ENCODE data around the gene CCDC142. TPM values are rescaled to one million over a fixed set of nuclear protein-coding genes. Genes with fewer than 3 reads are reported as not detected.
A peak's percentile ranks its signal among the peaks of the same experiment; 100 is the strongest.

The CCDC142 gene
- total RNA-seq, 5 donors from 2014 or later (not counting 1 experiment from before 2014, with no cell fraction given), result 16.1 to 59.3 (median 56.7) TPM

DNA sequence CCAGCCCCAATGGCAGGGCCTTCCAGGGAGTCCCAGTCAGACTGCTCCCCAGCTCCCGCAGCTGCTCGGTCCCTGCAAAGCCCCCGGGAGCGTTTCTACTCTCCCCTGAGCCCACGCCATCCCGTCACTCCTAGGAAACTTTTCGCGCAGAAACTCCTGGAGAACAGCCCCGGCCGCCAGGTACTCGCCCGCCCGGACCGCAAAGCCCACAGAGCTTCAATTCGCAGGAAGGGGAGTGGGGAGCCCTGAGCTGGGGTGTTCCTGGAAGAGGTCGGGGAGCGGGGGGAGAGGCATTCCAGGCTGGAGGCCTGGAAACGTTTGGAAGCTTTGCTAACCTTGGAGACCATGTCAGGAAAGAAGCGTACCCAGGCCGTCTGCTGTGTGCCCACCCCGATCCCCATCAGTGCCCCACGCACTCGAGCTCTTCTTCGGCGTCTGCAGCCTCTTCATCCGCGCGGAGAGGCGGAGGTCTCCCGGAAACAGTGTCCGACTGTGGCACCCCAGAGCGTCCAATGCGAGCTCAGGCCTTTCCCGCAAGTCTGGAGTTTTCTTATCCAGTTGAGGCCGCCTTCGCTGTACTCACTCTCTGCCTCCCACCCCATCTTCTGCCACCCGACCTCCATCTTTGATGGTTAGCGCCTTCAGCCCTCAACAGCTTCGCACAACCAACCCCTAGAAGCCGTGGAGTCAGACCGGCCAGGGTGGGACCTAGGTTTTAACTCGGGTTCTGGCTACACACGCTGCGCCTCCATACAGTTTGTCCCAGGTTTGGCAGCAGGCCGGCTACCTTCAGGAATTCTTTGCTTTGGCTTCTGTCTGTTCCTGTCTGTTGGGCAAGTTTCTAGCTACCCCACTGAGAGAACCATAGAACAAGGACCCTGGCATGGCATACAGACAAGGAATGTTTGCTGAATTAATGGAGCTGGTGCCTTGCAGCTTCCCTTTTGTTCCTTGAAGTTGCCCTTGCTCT lies 21.0 kb upstream of the CCDC142 start:
- H3K9me3 Mint-ChIP-seq, result no peaks in the 10 kb centered on the region
- peak overlapping the region; percentile 34 to 52 for H3K27ac Mint-ChIP-seq
- Histone ChIP-seq H3K36me3 (ENCODE audit: control insufficient read depth in 2 of 2, extremely low read depth in 1 of 2, insufficient read depth in 1 of 2, low read length in 1 of 2) (peaks cover 9 to 15% of the 10 kb centered on the region in 2 donors), H3K27me3 (replicated peaks in 1 of 2; ENCODE audit: control insufficient read depth in 2 of 2, extremely low read depth in 1 of 2, insufficient read depth in 2 of 2, low read length in 1 of 2) (peaks cover 21 to 79% of the 10 kb centered on the region in 2 experiments), H3K4me3 (ENCODE audit: control insufficient read depth in 1 of 2, extremely low read depth in 1 of 2, low read length in 1 of 2) (peak overlapping the region; percentile 45 to 67), H3K4me1 (ENCODE audit: control insufficient read depth in 1 of 2, extremely low read depth in 1 of 2, insufficient read depth in 2 of 2, low read length in 2 of 2) (peaks cover 11 to 66% of the 10 kb centered on the region in 2 experiments), H3K27ac (ENCODE audit: low read length) (no peak overlapping the region), H3K9me3 (no peaks in the 10 kb centered on the region)
- peaks cover 47 to 68% of the 10 kb centered on the region in 2 donors for H3K27me3 Mint-ChIP-seq
- no peak for ATAC-seq (replicated peaks in 1 of 4)
- H3K4me3 Mint-ChIP-seq, result peak overlapping the region; percentile 67 to 70 (median 68)
- H3K4me1 Mint-ChIP-seq, result peaks cover 51 to 75% (median 63%) of the 10 kb centered on the region in 3 donors
- no peak for DNase-seq
- H3K36me3 Mint-ChIP-seq, result peaks cover 29% of the 10 kb centered on the region
- POLR2A ChIA-PET, result interaction anchor here in 1 of 2 donors (0.5 kb wide), 2 partner anchors 30 to 336 kb away, joined by 7 to 8 read pairs; no protein-coding TSS in a partner anchor
- CTCF ChIA-PET, result interaction anchor here (0.5 to 1.2 kb wide), 2 partner anchors 28 to 45 kb away, joined by 3 to 4 read pairs; partner anchors contain the start of gene WBP1 (in 1 of the 2)
- 84% methylated on average over 30 of the region's 45 CpGs for WGBS (ENCODE audit: insufficient coverage)

GRCh38 chr2:74502720-74503505 lies 20.1 kb upstream of the CCDC142 start:
- H3K4me1 ChIP-seq (ENCODE audit: control insufficient read depth in 1 of 2, extremely low read depth in 1 of 2, insufficient read depth in 2 of 2, low read length in 2 of 2), result peaks cover 13 to 68% of the 10 kb centered on the region in 2 experiments

DNA sequence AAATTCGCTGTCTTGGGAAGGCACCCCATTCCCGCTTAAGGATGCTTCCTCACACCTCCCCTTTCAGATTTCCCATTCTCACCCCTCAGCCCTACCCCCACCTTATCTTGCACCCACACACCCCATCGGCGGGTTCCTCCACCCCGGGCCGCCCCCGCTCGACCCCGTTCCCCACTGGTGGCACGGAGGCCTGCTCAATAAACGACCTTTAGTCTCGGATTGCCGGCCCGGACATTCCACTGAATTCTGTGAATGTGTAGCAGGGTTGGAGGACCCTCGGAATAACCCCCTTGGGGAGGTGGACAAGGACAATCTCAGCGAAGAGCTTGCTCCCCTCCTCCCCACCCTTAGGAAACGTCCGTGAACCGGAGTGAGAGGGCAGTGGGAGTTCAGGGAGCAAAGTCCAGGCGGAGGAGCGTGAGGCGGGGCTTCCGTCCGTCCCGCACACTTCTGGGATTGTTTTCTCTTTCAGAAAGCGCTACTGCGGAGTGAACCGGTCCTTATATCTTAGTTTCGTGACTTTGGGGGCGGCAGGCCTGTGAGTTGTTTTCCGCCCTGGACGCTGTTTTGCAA lies 19.4 kb upstream of the CCDC142 start:
- no peaks in the 10 kb centered on the region for H3K9me3 ChIP-seq
- peaks cover 9 to 15% of the 10 kb centered on the region in 2 donors for H3K36me3 ChIP-seq (ENCODE audit: control insufficient read depth in 2 of 2, extremely low read depth in 1 of 2, insufficient read depth in 1 of 2, low read length in 1 of 2)
- ATAC-seq (replicated peaks in 1 of 4), result no peak
- no peak for DNase-seq
- ChIA-PET POLR2A (no interaction called here), CTCF (interaction anchor here in 1 of 2 donors (0.5 kb wide), 1 partner anchor 753 kb away, joined by 5 read pairs; no protein-coding TSS in a partner anchor)
- H3K4me1 Mint-ChIP-seq, result peaks cover 50 to 75% (median 64%) of the 10 kb centered on the region in 3 donors
- H3K27me3 ChIP-seq (replicated peaks in 1 of 2; ENCODE audit: control insufficient read depth in 2 of 2, extremely low read depth in 1 of 2, insufficient read depth in 2 of 2, low read length in 1 of 2), result peaks cover 21 to 94% of the 10 kb centered on the region in 2 experiments
- H3K9me3 Mint-ChIP-seq, result no peaks in the 10 kb centered on the region
- WGBS (ENCODE audit: insufficient coverage), result 19% methylated on average over 16 of the region's 32 CpGs
- no peak overlapping the region for H3K27ac ChIP-seq (ENCODE audit: low read length)
- peaks cover 11 to 72% of the 10 kb centered on the region in 2 experiments for H3K4me1 ChIP-seq (ENCODE audit: control insufficient read depth in 1 of 2, extremely low read depth in 1 of 2, insufficient read depth in 2 of 2, low read length in 2 of 2)
- peak overlapping the region; percentile 16 to 60 for H3K27ac Mint-ChIP-seq
- peak overlapping the region; percentile 45 to 67 for H3K4me3 ChIP-seq (ENCODE audit: control insufficient read depth in 1 of 2, extremely low read depth in 1 of 2, low read length in 1 of 2)
- peaks cover 55 to 78% of the 10 kb centered on the region in 2 donors for H3K27me3 Mint-ChIP-seq
- peak overlapping the region; percentile 67 to 70 (median 68) for H3K4me3 Mint-ChIP-seq
- peaks cover 26% of the 10 kb centered on the region for H3K36me3 Mint-ChIP-seq

More at GRCh38 chr2:74502720-74503505, 20.1 kb upstream of the CCDC142 start:
- H3K27me3 Mint-ChIP-seq, result peaks cover 55 to 77% of the 10 kb centered on the region in 2 donors
- Histone ChIP-seq H3K27me3 (replicated peaks in 1 of 2; ENCODE audit: control insufficient read depth in 2 of 2, extremely low read depth in 1 of 2, insufficient read depth in 2 of 2, low read length in 1 of 2) (peaks cover 21 to 88% of the 10 kb centered on the region in 2 experiments), H3K27ac (ENCODE audit: low read length) (no peak overlapping the region), H3K36me3 (ENCODE audit: control insufficient read depth in 2 of 2, extremely low read depth in 1 of 2, insufficient read depth in 1 of 2, low read length in 1 of 2) (peaks cover 9 to 15% of the 10 kb centered on the region in 2 donors), H3K4me3 (ENCODE audit: control insufficient read depth in 1 of 2, extremely low read depth in 1 of 2, low read length in 1 of 2) (peak overlapping the region; percentile 45 to 67), H3K9me3 (no peaks in the 10 kb centered on the region)
- ChIA-PET POLR2A (interaction anchor here in 1 of 2 donors (0.5 kb wide), 1 partner anchor 337 kb away, joined by 7 read pairs; no protein-coding TSS in a partner anchor), CTCF (no interaction called here)
- WGBS (ENCODE audit: insufficient coverage), result 2% methylated on average over 63 of the region's 67 CpGs
- peaks cover 51 to 74% (median 65%) of the 10 kb centered on the region in 3 donors for H3K4me1 Mint-ChIP-seq
- ATAC-seq (replicated peaks in 1 of 4) (peak in 2 of 4 experiments; percentile 17 to 22), DNase-seq (peak in 5 of 35 experiments; percentile 15 to 47 (median 39))
- peak overlapping the region; percentile 34 to 52 for H3K27ac Mint-ChIP-seq
- no peaks in the 10 kb centered on the region for H3K9me3 Mint-ChIP-seq
- H3K4me3 Mint-ChIP-seq, result peak overlapping the region; percentile 67 to 70 (median 68)
- H3K36me3 Mint-ChIP-seq, result peaks cover 29% of the 10 kb centered on the region

GRCh38 chr2:74501335-74502071 lies 18.7 kb upstream of the CCDC142 start:
- Histone ChIP-seq H3K4me1 (ENCODE audit: control insufficient read depth in 1 of 2, extremely low read depth in 1 of 2, insufficient read depth in 2 of 2, low read length in 2 of 2) (peaks cover 9 to 66% of the 10 kb centered on the region in 2 experiments), H3K27ac (ENCODE audit: low read length) (no peak overlapping the region), H3K4me3 (ENCODE audit: control insufficient read depth in 1 of 2, extremely low read depth in 1 of 2, low read length in 1 of 2) (no peak overlapping the region), H3K36me3 (ENCODE audit: control insufficient read depth in 2 of 2, extremely low read depth in 1 of 2, insufficient read depth in 1 of 2, low read length in 1 of 2) (peaks cover 9 to 15% of the 10 kb centered on the region in 2 donors), H3K9me3 (no peaks in the 10 kb centered on the region), H3K27me3 (replicated peaks in 1 of 2; ENCODE audit: control insufficient read depth in 2 of 2, extremely low read depth in 1 of 2, insufficient read depth in 2 of 2, low read length in 1 of 2) (peaks cover 23 to 89% of the 10 kb centered on the region in 2 experiments)
- H3K4me1 Mint-ChIP-seq, result peaks cover 43 to 68% (median 57%) of the 10 kb centered on the region in 3 donors
- H3K9me3 Mint-ChIP-seq, result no peaks in the 10 kb centered on the region
- H3K27me3 Mint-ChIP-seq, result peaks cover 54 to 78% of the 10 kb centered on the region in 2 donors
- H3K27ac Mint-ChIP-seq, result no peak overlapping the region
- no peak for ATAC-seq (replicated peaks in 1 of 4)
- WGBS (ENCODE audit: insufficient coverage), result 87% methylated on average over 12 of the region's 18 CpGs
- ChIA-PET CTCF (interaction anchor here in 1 of 2 donors (0.5 kb wide), 2 partner anchors 100 to 752 kb away, joined by 4 to 5 read pairs; no protein-coding TSS in a partner anchor), POLR2A (no interaction called here)
- H3K36me3 Mint-ChIP-seq, result peaks cover 22% of the 10 kb centered on the region
- no peak for DNase-seq
- H3K4me3 Mint-ChIP-seq, result peak overlapping the region; percentile 67 to 70 (median 68)

GRCh38 chr2:74500578-74500946 lies 17.8 kb upstream of the CCDC142 start:
- no peak overlapping the region for H3K4me3 ChIP-seq (ENCODE audit: control insufficient read depth in 1 of 2, extremely low read depth in 1 of 2, low read length in 1 of 2)
- H3K36me3 Mint-ChIP-seq, result peaks cover 17% of the 10 kb centered on the region
- DNase-seq (no peak), ATAC-seq (replicated peaks in 1 of 4) (no peak)
- no peak overlapping the region for H3K27ac ChIP-seq (ENCODE audit: low read length)
- ChIA-PET POLR2A (no interaction called here), CTCF (interaction anchor here (1.0 to 1.4 kb wide), 2 partner anchors 87 to 672 kb away, joined by 3 read pairs; no protein-coding TSS in a partner anchor)
- H3K4me1 Mint-ChIP-seq, result peaks cover 41 to 63% (median 53%) of the 10 kb centered on the region in 3 donors
- no peaks in the 10 kb centered on the region for H3K9me3 ChIP-seq
- H3K9me3 Mint-ChIP-seq, result no peaks in the 10 kb centered on the region
- peak overlapping the region in 1 of 3 donors; percentile 82 for H3K4me3 Mint-ChIP-seq
- H3K27me3 ChIP-seq (replicated peaks in 1 of 2; ENCODE audit: control insufficient read depth in 2 of 2, extremely low read depth in 1 of 2, insufficient read depth in 2 of 2, low read length in 1 of 2), result peaks cover 23 to 81% of the 10 kb centered on the region in 2 experiments
- no peak overlapping the region for H3K27ac Mint-ChIP-seq
- peaks cover 53 to 75% of the 10 kb centered on the region in 2 donors for H3K27me3 Mint-ChIP-seq
- peaks cover 5 to 10% of the 10 kb centered on the region in 2 donors for H3K36me3 ChIP-seq (ENCODE audit: control insufficient read depth in 2 of 2, extremely low read depth in 1 of 2, insufficient read depth in 1 of 2, low read length in 1 of 2)
- H3K4me1 ChIP-seq (ENCODE audit: control insufficient read depth in 1 of 2, extremely low read depth in 1 of 2, insufficient read depth in 2 of 2, low read length in 2 of 2), result peaks cover 7 to 57% of the 10 kb centered on the region in 2 experiments

Data from T-cell (primary cell).